Kidney epithelial cell (primary cell): ENCODE measurements around the gene MDP1. TPM values are rescaled to one million over a fixed set of nuclear protein-coding genes. Genes with fewer than 3 reads are reported as not detected.

Experiments
- DNase-seq: peaks from one replicate; pipeline ENCODE4 v3.0.0-alpha.2; 2010; ENCODE audit warnings: low read depth
- H3K27me3 ChIP-seq: 2 replicates; pipeline ENCODE4 v1.6.0; 2011; ENCODE audit warnings: low read length; ENCODE audit not compliant: control insufficient read depth, insufficient read depth
- H3K36me3 ChIP-seq: 2 replicates; pipeline ENCODE4 v1.5.1; 2011; ENCODE audit warnings: low read length; ENCODE audit not compliant: control insufficient read depth, insufficient read depth
- H3K4me3 ChIP-seq: 2 replicates; pipeline ENCODE4 v1.5.1; 2011; ENCODE audit warnings: low read depth, mild to moderate bottlenecking, control low read depth, low read length
- total RNA-seq: library from RNA; depleted of rRNA; stranded (reverse); fragments of >200 nt; gene quantifications from 2 replicates; pipeline ENCODE4 v1.2.3, GENCODE V29; 2015
- TF ChIP-seq, protein P1 (sequence below): IDR thresholded peaks from 2 replicates; pipeline ENCODE4 v1.5.1; 2011; ENCODE audit warnings: mild to moderate bottlenecking, moderate library complexity, low read length, control low read depth, inconsistent platforms; ENCODE audit not compliant: insufficient read depth, poor library complexity, severe bottlenecking

MDP1 gene
- total RNA-seq, 1 donor from 2014 or later, result 11.8 TPM

DNA sequence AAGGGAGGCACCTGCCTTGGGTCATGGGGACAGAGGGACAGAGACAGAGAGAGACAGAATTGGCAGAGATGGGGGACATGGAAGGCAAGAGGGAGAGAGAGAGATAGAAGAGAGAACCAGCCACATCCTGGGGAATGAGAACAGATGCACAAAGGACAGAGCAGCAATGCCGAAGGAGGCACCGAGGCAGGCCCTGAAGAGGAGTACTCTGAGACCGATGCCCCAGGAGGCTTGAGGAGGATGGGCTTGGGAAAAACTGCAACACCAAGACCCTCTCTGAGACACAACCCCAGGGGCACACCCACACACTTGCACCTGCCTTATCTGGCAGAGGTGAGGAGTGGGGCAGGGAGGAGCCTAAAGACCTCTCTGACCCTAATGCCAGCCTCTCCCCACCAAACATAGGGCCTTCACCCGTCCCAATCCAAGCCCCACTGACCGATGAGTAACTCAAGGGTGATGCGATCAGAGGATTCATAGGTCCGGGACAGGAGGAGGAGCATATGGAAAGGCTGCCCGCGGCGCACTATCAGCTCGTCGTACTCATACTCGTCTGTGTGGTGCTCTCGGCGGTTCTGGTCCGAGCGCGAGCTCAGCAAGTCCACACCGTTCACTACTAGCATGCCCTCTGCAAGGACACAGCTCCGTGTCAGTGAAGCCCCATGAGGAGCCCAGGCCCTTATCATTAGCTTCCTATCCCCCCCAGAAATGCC is 45.5 kb upstream of the MDP1 start:
- no peak overlapping the region for H3K4me3 ChIP-seq
- TF ChIP-seq, protein P1, sequence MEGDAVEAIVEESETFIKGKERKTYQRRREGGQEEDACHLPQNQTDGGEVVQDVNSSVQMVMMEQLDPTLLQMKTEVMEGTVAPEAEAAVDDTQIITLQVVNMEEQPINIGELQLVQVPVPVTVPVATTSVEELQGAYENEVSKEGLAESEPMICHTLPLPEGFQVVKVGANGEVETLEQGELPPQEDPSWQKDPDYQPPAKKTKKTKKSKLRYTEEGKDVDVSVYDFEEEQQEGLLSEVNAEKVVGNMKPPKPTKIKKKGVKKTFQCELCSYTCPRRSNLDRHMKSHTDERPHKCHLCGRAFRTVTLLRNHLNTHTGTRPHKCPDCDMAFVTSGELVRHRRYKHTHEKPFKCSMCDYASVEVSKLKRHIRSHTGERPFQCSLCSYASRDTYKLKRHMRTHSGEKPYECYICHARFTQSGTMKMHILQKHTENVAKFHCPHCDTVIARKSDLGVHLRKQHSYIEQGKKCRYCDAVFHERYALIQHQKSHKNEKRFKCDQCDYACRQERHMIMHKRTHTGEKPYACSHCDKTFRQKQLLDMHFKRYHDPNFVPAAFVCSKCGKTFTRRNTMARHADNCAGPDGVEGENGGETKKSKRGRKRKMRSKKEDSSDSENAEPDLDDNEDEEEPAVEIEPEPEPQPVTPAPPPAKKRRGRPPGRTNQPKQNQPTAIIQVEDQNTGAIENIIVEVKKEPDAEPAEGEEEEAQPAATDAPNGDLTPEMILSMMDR, result no peak
- H3K36me3 ChIP-seq, result peaks cover 1% of the 10 kb centered on the region
- no peak for DNase-seq
- H3K27me3 ChIP-seq, result no peaks in the 10 kb centered on the region

DNA sequence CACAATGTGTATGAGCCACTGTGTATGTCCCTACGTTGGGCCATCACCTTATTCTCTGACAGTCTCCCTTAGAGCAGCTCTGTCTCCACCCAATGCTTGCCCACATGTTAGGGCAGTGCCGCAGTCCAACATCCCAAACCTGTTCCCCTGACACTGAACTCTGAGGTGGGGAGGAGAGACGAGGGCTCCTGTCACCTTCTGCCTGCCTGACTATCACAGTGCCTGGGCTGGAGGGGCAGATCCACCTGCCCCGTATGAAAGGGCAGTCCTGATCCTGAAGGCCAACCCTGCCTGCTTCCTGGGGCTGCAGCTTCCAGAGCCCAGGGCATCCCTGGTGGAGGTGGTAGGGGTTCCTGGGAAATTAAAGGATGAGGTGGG is 44.9 kb upstream of the MDP1 start:
- Histone ChIP-seq H3K4me3 (no peak overlapping the region), H3K36me3 (peaks cover 1% of the 10 kb centered on the region), H3K27me3 (no peaks in the 10 kb centered on the region)
- DNase-seq, result no peak
- TF ChIP-seq, protein P1, result no peak

DNA sequence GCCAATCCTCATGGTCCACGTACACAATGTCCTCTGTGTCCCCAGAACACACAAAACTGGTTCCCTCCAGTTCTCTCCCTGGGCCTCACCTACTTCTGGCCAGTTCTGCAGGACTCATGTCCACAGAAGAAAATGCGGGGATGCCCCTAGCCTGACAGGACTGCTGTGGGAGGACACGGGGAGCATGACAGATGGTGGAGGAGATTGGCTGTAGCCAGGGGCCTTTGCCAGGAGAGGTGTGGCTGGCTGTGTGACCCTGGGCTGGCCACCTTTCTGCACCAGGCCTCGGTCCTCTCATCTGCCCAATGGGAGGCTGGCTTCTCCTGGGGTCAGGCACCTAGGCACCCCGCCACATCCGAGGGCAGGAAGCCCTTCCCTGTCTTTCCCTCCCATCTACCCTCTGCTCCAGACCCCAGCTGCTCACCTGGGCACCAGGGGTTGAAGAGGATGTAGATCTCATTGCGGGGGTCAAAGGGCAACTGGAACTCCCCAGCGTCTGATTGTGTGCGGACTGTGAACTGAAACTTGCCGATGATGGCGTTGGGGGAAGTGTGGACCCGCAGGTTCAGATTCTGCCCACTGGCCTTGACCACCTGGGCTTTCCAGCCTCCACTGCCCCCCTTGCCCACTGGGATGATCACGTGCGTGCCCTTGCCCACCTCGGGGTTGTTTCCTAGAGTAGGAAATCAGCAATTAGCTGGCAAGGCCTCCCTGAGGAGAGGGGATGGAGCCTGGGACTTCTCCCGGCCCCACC is 44.3 kb upstream of the MDP1 start:
- TF ChIP-seq, protein P1, result no peak
- no peak for DNase-seq
- H3K36me3 ChIP-seq, result no peaks in the 10 kb centered on the region
- H3K27me3 ChIP-seq, result no peaks in the 10 kb centered on the region
- no peak overlapping the region for H3K4me3 ChIP-seq

DNA sequence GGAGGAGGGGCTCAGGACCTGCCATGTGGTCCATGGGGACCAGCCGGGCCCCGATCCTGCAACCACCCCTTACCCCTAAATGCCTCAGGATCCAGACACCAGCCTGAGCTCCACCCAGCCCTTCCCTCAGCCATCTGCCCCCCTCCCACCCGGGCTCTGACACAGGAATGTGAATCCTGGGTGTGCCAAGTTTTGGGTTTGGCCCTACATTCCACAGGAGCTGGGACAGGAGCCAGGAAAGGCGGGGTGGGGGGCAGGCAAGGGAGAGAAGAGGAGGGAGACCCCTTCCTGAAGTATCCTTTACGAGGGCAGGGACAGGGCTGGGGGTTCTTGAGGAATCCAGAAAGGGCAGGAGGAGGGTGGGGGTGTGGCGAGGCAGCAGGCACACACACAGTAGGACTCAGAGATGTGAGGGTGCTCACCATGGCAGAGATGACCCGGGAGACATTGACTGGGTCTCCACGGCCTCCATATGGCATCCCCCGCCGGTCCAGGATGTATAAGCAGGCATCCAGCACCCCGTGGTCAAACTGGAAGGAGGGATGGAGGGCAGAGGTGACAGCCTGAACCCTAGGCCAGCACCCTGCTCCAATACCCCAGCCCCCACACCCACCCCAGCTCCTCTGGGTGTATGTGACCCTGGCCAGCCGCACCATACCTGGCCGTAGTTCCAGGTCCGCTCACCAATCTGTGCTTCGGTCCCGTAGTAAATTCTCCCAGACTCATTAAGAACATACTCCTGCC is 43.6 kb upstream of the MDP1 start:
- TF ChIP-seq, protein P1, result no peak
- no peak for DNase-seq
- H3K36me3 ChIP-seq, result no peaks in the 10 kb centered on the region
- H3K4me3 ChIP-seq, result no peak overlapping the region
- H3K27me3 ChIP-seq, result no peaks in the 10 kb centered on the region

DNA sequence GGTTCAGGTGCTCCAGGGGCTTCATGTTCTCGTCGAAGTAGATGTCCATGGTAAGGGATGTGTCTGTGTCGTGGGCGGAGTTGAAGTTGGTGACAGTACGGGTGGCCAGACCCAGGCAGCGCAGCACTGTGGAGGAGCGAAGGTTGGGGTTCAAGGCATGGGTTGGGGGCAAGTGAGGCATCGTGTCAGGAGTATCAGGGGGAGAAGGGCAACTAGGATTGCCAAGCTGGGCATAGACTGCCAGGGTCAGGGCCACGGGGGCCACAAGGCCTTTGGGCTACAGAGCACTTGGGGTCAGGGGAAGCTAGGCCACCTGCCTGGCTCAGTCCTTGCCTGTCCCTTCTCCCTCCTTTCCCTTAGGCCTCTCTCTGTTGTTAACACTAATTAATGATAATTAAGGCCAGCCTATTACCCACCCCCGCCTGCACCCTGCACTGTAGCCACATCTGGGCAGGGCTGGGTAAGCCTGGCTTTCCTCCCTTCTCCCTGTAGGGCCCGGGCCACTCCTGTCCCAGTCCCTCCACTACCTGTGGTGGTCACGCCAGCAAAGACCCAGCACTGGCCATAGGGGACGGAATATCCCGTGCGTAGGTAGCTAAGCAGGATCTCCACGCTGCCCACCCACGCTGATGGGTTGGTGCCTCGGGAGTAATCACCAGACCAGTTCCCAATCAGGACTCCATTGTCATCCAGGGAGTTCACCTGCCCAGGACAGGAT is 42.8 kb upstream of the MDP1 start:
- TF ChIP-seq, protein P1, result no peak
- Histone ChIP-seq H3K27me3 (no peaks in the 10 kb centered on the region), H3K4me3 (no peak overlapping the region), H3K36me3 (no peaks in the 10 kb centered on the region)
- no peak for DNase-seq
